ENCODE data around the gene KAT7.

KAT7 gene

DNA sequence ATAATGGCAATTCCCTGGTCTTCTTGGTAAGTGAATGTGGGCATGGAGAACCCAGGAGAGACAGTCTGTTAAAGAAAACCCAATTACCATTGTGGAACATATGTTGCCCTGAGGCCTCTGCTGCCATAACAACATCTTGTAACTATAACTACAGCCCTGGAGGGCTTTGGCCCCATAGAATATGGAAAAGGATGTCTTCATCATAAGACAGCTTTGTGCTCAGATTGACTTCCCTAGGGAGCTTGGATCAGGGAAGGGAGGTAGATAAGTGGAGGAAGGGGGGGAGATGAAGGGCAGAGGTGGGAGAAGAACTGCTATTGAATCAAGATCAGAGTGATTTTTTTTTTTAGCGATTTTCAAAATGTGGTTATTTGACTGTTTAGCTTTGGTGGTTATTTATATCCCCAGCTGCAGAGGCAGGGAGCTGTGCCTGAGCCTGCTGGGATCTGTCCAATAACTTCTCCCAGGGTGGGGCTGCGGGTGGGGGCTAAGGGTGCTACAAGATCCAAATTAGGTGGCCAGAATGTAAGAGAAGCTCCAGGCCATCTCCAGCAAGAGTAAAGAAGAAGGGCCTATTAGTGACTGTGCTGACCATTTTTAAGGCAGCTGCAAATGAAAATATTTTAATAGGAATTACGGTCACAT lies 5.3 kb upstream of the KAT7 start:
- no peak overlapping the region for H3K4me3 ChIP-seq (ENCODE audit: control insufficient read depth, low read depth, low read length)
- DNase-seq (ENCODE audit: low read depth) = no peak
- TF ChIP-seq, protein P1, sequence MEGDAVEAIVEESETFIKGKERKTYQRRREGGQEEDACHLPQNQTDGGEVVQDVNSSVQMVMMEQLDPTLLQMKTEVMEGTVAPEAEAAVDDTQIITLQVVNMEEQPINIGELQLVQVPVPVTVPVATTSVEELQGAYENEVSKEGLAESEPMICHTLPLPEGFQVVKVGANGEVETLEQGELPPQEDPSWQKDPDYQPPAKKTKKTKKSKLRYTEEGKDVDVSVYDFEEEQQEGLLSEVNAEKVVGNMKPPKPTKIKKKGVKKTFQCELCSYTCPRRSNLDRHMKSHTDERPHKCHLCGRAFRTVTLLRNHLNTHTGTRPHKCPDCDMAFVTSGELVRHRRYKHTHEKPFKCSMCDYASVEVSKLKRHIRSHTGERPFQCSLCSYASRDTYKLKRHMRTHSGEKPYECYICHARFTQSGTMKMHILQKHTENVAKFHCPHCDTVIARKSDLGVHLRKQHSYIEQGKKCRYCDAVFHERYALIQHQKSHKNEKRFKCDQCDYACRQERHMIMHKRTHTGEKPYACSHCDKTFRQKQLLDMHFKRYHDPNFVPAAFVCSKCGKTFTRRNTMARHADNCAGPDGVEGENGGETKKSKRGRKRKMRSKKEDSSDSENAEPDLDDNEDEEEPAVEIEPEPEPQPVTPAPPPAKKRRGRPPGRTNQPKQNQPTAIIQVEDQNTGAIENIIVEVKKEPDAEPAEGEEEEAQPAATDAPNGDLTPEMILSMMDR (IDR thresholded peaks at IDR 0.05; ENCODE audit: control insufficient read depth, insufficient read depth, low read depth, low read length, missing control alignments) = no peak

DNA sequence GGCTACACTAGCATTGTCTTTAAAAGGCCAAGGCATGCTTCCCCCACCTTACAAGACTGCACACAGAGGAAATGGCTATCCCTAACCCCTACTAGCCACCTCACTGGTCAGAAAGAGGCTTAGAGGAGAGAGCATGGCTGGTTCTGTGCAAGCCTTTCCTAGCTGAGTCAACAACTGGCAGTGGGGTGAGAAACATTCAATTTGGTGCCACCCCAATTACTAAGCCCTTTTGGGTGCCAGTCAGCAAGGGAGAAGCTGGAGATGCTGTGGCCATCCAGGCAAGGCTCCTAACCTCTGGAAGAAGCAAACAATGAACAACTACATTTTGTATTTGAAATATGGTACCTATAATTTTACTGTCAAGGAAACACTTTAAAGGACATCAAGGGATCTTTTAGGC lies 4.7 kb upstream of the KAT7 start:
- no peak for DNase-seq (ENCODE audit: low read depth)
- no peak overlapping the region for H3K4me3 ChIP-seq (ENCODE audit: control insufficient read depth, low read depth, low read length)
- TF ChIP-seq, protein P1 (IDR thresholded peaks at IDR 0.05; ENCODE audit: control insufficient read depth, insufficient read depth, low read depth, low read length, missing control alignments) = no peak

GRCh38 chr17:49784636-49785035 lies 3.8 kb upstream of the KAT7 start:
- H3K4me3 ChIP-seq (ENCODE audit: control insufficient read depth, low read depth, low read length) = no peak overlapping the region
- TF ChIP-seq, protein P1 (IDR thresholded peaks at IDR 0.05; ENCODE audit: control insufficient read depth, insufficient read depth, low read depth, low read length, missing control alignments) = no peak
- no peak for DNase-seq (ENCODE audit: low read depth)

DNA sequence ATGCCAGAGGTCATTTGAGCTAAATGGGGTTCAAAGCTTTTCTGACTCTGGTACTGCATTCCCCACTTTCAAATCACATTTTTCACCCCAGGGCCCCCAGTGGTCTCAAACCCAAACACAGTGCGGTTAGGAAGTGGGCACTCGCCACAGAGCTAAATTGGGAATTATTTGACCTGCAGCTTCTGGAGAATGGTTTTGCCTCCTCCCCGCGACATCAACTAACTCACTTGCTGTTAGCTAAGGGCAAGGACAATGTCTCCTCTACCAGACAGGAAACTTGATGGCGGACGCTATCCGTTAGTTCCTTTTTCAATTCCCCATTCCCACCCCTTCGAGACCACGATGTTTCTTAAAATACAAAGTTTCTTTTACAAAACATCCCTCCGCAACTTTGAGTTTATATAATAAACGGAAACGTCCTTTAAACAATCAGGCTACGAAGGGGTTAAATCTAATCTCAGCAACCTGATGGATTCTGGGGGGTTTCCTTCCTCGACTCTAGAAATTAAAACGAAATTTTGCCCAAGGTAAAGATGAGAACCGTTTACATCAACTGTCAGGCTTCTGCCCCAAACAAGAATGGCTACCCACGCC lies 500 bp upstream of the KAT7 start:
- peak overlapping the region; percentile 98 for H3K4me3 ChIP-seq (ENCODE audit: control insufficient read depth, low read depth, low read length)
- TF ChIP-seq, protein P1 (IDR thresholded peaks at IDR 0.05; ENCODE audit: control insufficient read depth, insufficient read depth, low read depth, low read length, missing control alignments) = no peak
- DNase-seq (ENCODE audit: low read depth) = no peak

- TF ChIP-seq, protein P1 (IDR thresholded peaks at IDR 0.05; ENCODE audit: control insufficient read depth, insufficient read depth, low read depth, low read length, missing control alignments) = no peak
- no peak for DNase-seq (ENCODE audit: low read depth)
- peak overlapping the region; percentile 98 for H3K4me3 ChIP-seq (ENCODE audit: control insufficient read depth, low read depth, low read length)
These were observed 730 bp downstream of the KAT7 start for GRCh38 chr17:49789243-49789578.

- H3K4me3 ChIP-seq (ENCODE audit: control insufficient read depth, low read depth, low read length) = no peak overlapping the region
- TF ChIP-seq, protein P1 (IDR thresholded peaks at IDR 0.05; ENCODE audit: control insufficient read depth, insufficient read depth, low read depth, low read length, missing control alignments) = no peak
- DNase-seq (ENCODE audit: low read depth) = no peak
These were observed 4.8 kb downstream of the KAT7 start for GRCh38 chr17:49793309-49793708.
